Measurements from ENCODE around the gene STK40.
A peak's percentile ranks its signal among the peaks of the same experiment; 100 is the strongest.

The STK40 gene

GRCh38 chr1:36385410-36386264 is at the start of gene STK40:
TSS of gene STK40 (minus strand) at chr1:36385924. CDS start at chr1:36361332, 24,592 bp downstream.
- DNase-seq (ENCODE audit: low read depth): peak; percentile 97

- DNase-seq (ENCODE audit: low read depth): no peak
These were observed 47.4 kb upstream of the STK40 start for GRCh38 chr1:36433102-36433501.

GRCh38 chr1:36432616-36433015 is 46.9 kb upstream of the STK40 start:
- no peak for DNase-seq (ENCODE audit: low read depth)

- no peak for DNase-seq (ENCODE audit: low read depth)
These were observed 40.1 kb upstream of the STK40 start for GRCh38 chr1:36425791-36426190.

- DNase-seq (ENCODE audit: low read depth): no peak
These were observed 35.9 kb upstream of the STK40 start for GRCh38 chr1:36421649-36422048.

GRCh38 chr1:36420836-36421317 is 35.2 kb upstream of the STK40 start:
- peak; percentile 81 for DNase-seq (ENCODE audit: low read depth)

GRCh38 chr1:36420409-36420808 is 34.7 kb upstream of the STK40 start:
- no peak for DNase-seq (ENCODE audit: low read depth)

GRCh38 chr1:36419569-36419968 is 33.8 kb upstream of the STK40 start:
- no peak for DNase-seq (ENCODE audit: low read depth)

GRCh38 chr1:36419140-36419539 is 33.4 kb upstream of the STK40 start:
- DNase-seq (ENCODE audit: low read depth): no peak

- DNase-seq (ENCODE audit: low read depth): no peak
These were observed 32.2 kb upstream of the STK40 start for GRCh38 chr1:36417931-36418330.

- no peak for DNase-seq (ENCODE audit: low read depth)
These were observed 30.1 kb upstream of the STK40 start for GRCh38 chr1:36415661-36416326.

GRCh38 chr1:36414384-36414783 is 28.7 kb upstream of the STK40 start:
- no peak for DNase-seq (ENCODE audit: low read depth)

GRCh38 chr1:36411674-36412648 is 26.2 kb upstream of the STK40 start:
- no peak for DNase-seq (ENCODE audit: low read depth)

GRCh38 chr1:36408479-36408878 is 22.8 kb upstream of the STK40 start:
- no peak for DNase-seq (ENCODE audit: low read depth)

- no peak for DNase-seq (ENCODE audit: low read depth)
These were observed 20.7 kb upstream of the STK40 start for GRCh38 chr1:36406440-36406839.

- DNase-seq (ENCODE audit: low read depth): no peak
These were observed 16.8 kb upstream of the STK40 start for GRCh38 chr1:36402504-36402890.

- no peak for DNase-seq (ENCODE audit: low read depth)
These were observed 16.1 kb upstream of the STK40 start for GRCh38 chr1:36401602-36402503.

GRCh38 chr1:36400825-36401601 is 15.3 kb upstream of the STK40 start:
- no peak for DNase-seq (ENCODE audit: low read depth)

GRCh38 chr1:36400514-36400824 is 14.7 kb upstream of the STK40 start:
- DNase-seq (ENCODE audit: low read depth): no peak

- no peak for DNase-seq (ENCODE audit: low read depth)
These were observed 12.8 kb upstream of the STK40 start for GRCh38 chr1:36398370-36398977.

Data from activated T-helper 1 cell treated with Interleukin-2 at 50 U/mL for 16 hours (primary cell).